CD14-positive monocyte (primary cell): Measurements from ENCODE around the gene CNNM4. TPM values are rescaled to one million over a fixed set of nuclear protein-coding genes. Genes with fewer than 3 reads are reported as not detected.
A peak's percentile ranks its signal among the peaks of the same experiment; 100 is the strongest.

Experiments
- DNase-seq, 3 donors: peaks; one replicate each; pipeline ENCODE4 v3.0.0-alpha.2; 2011 to 2022
- H2AFZ ChIP-seq: 2 replicates; pipeline ENCODE4 v1.6.0; 2012; ENCODE audit warnings: mild to moderate bottlenecking, low read depth, low read length, inconsistent platforms; ENCODE audit not compliant: insufficient read depth, poor library complexity, severe bottlenecking
- H3K27ac ChIP-seq, 2 donors: 1 replicate in 1 of 2; 2 replicates in 1 of 2; pipeline ENCODE4 v1.5.1; 2012 to 2013; ENCODE audit warnings: low read length in 2 of 2, control low read depth in 1 of 2, inconsistent platforms in 1 of 2, low read depth in 1 of 2, mild to moderate bottlenecking in 1 of 2
- H3K27me3 ChIP-seq, 2 donors: one replicate each; pipeline versions ENCODE4 v1.6.0 to v1.6.1; 2011 to 2013; ENCODE audit warnings: low read length in 2 of 2; ENCODE audit not compliant: control insufficient read depth in 2 of 2, insufficient read depth in 2 of 2
- H3K36me3 ChIP-seq, 2 donors: replicated peaks in 1 of 2; 1 replicate in 1 of 2; 2 replicates in 1 of 2; pipeline versions ENCODE4 v1.5.1 to v1.6.1; 2012 to 2013; ENCODE audit warnings: low read length in 2 of 2, control low read depth in 1 of 2, inconsistent platforms in 1 of 2, mild to moderate bottlenecking in 1 of 2; ENCODE audit not compliant: insufficient read depth in 2 of 2, control insufficient read depth in 1 of 2
- H3K4me1 ChIP-seq, 2 donors: 1 replicate in 1 of 2; 2 replicates in 1 of 2; pipeline versions ENCODE4 v1.5.1 to v1.6.1; 2012 to 2013; ENCODE audit warnings: low read length in 2 of 2, control low read depth in 1 of 2, inconsistent platforms in 1 of 2, mild to moderate bottlenecking in 1 of 2, moderate library complexity in 1 of 2; ENCODE audit not compliant: insufficient read depth in 2 of 2, control insufficient read depth in 1 of 2
- H3K4me2 ChIP-seq: replicated peaks from 2 replicates; pipeline ENCODE3; 2012; ENCODE audit warnings: low read length, moderate library complexity, mild to moderate bottlenecking; ENCODE audit not compliant: poor library complexity, severe bottlenecking; ENCODE audit errors: extremely low read depth
- H3K4me3 ChIP-seq, 3 experiments: fragments of 200-600 bp in 1 of 3; sonication (generic) in 1 of 3; replicated peaks in 1 of 3; 1 replicate in 2 of 3; 2 replicates in 1 of 3; pipeline ENCODE4 v1.5.1; 2011 to 2013; ENCODE audit warnings: low read length in 3 of 3, mild to moderate bottlenecking in 3 of 3, control low read depth in 2 of 3, low read depth in 2 of 3, inconsistent platforms in 1 of 3, moderate library complexity in 1 of 3
- H3K79me2 ChIP-seq: 2 replicates; pipeline ENCODE4 v1.6.0; 2012; ENCODE audit warnings: mild to moderate bottlenecking, control low read depth, inconsistent platforms, low read length, moderate library complexity; ENCODE audit not compliant: insufficient read depth
- H3K9ac ChIP-seq: 2 replicates; pipeline ENCODE4 v1.6.0; 2017; ENCODE audit warnings: low read length, mild to moderate bottlenecking; ENCODE audit not compliant: insufficient read depth, poor library complexity, severe bottlenecking
- H3K9me3 ChIP-seq, 2 donors: replicated peaks in 1 of 2; 1 replicate in 1 of 2; 2 replicates in 1 of 2; pipeline versions ENCODE4 v1.5.1 to v1.6.1; 2012 to 2013; ENCODE audit warnings: low read length in 2 of 2, control low read depth in 1 of 2; ENCODE audit not compliant: control insufficient read depth in 1 of 2, insufficient read depth in 1 of 2
- H4K20me1 ChIP-seq: 2 replicates; pipeline ENCODE4 v1.6.0; 2012; ENCODE audit warnings: mild to moderate bottlenecking, low read length, control low read depth, moderate library complexity; ENCODE audit not compliant: insufficient read depth
- H3K27ac Mint-ChIP-seq, 7 donors: one replicate each; pipeline ENCODE4 v1.8.0; 2020; ENCODE audit warnings: mild to moderate bottlenecking in 7 of 7, mixed read lengths in 7 of 7, moderate library complexity in 6 of 7, inconsistent platforms in 2 of 7
- H3K27me3 Mint-ChIP-seq, 3 donors: one replicate each; pipeline ENCODE4 v1.8.0; 2021 to 2022; ENCODE audit warnings: low read depth in 3 of 3, mild to moderate bottlenecking in 3 of 3, mixed read lengths in 3 of 3, moderate library complexity in 3 of 3, inconsistent platforms in 1 of 3
- H3K36me3 Mint-ChIP-seq, 2 donors: one replicate each; pipeline ENCODE4 v1.8.0; 2020; ENCODE audit warnings: mixed read lengths in 2 of 2, inconsistent platforms in 1 of 2, mild to moderate bottlenecking in 1 of 2
- H3K4me1 Mint-ChIP-seq: one replicate; pipeline ENCODE4 v1.8.0; 2020; ENCODE audit warnings: mild to moderate bottlenecking, mixed read lengths
- H3K4me3 Mint-ChIP-seq, 2 donors: one replicate each; pipeline ENCODE4 v1.8.0; 2020; ENCODE audit warnings: mild to moderate bottlenecking in 2 of 2, mixed read lengths in 2 of 2, moderate library complexity in 1 of 2
- H3K9me3 Mint-ChIP-seq, 7 donors: one replicate each; pipeline ENCODE4 v1.8.0; 2020 to 2022; ENCODE audit warnings: mixed read lengths in 7 of 7, mild to moderate bottlenecking in 6 of 7, moderate library complexity in 6 of 7, inconsistent platforms in 2 of 7
- CTCF ChIP-seq: fragments of 200-600 bp; IDR thresholded peaks from one replicate; pipeline ENCODE4 v1.8.0; 2022; ENCODE audit warnings: antibody characterized with exemption, mild to moderate bottlenecking
- WGBS: methylation state at CpG from one replicate; pipeline ENCODE4 v1.1.5; 2013; ENCODE audit warnings: missing lambda C conversion rate; ENCODE audit not compliant: insufficient coverage; 5-methylcytosine and 5-hydroxymethylcytosine counted together
- intact Hi-C, 2 donors: fragments of 100-400 bp; cut with micrococcal nuclease; formaldehyde crosslinking; loops; one replicate each; pipeline versions ENCODE4 v1.15.0 to v1.15.1; 2023
- polyA plus RNA-seq, 3 donors: library from polyadenylated mRNA; depleted of rRNA in 1 of 3; unstranded in 2 of 3; stranded (reverse) in 1 of 3; fragments of 300-500 nt in 2 of 3; fragments of >200 nt in 1 of 3; fragmentation: Illumina TruSeq in 2 of 3; gene quantifications; 1 replicate in 2 of 3; 2 replicates in 1 of 3; pipeline ENCODE4 v1.2.3, GENCODE V29; 2012 to 2021

Gene CNNM4
- polyA plus RNA-seq, 3 donors, result 2.3 to 8.3 (median 2.6) TPM

DNA sequence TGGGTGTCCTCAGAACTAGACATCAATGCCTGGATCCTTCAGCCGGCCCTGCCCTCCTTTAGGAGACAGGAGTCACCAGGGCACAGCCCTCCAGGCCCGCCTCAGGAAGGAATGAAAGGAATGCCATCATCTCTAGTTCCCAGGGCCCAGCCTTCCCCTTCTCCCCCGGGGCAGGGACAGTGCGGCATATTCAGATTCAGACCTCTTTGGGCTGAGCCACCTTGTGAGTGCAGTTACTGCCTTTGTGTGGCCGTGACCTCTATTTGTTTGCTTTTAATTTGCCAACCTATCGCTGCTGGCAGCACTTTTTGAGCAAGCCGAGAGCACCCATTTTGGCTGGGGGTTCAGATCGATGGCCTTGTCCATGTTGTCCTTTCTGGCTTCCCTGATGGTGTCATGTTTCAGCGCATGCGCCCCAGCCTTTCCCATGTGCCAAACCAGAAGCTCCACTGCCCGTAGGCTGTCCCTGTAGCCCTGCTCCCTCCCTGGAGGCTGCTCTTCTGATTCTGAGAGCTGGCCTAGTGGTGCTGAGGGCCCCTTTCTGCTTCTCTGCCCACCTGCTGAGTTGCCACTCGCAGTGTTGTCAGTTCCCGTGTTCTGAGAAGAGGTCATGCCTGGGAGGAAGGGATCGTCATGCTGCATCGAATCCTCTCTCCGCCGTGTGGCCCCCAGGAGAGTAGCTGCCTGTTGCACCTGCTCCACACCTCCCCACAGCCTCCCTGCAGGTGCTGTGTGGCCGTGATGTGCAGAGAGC, 72.2 kb downstream of the CNNM4 start:
- Histone ChIP-seq H3K4me2 (no peak overlapping the region), H3K9ac (no peak overlapping the region), H3K36me3 (peaks cover 63 to 74% of the 10 kb centered on the region in 2 donors), H3K4me1 (no peaks in the 10 kb centered on the region), H3K27me3 (no peaks in the 10 kb centered on the region), H2AFZ (no peak overlapping the region), H3K4me3 (no peak overlapping the region), H3K9me3 (no peaks in the 10 kb centered on the region), H4K20me1 (no peaks in the 10 kb centered on the region), H3K79me2 (no peaks in the 10 kb centered on the region), H3K27ac (no peak overlapping the region)
- Mint-ChIP-seq H3K27ac (peak overlapping the region in 2 of 7 donors; percentile 59 to 89), H3K27me3 (peaks cover 0 to 2% (median 1%) of the 10 kb centered on the region in 3 donors), H3K4me3 (no peak overlapping the region), H3K4me1 (no peaks in the 10 kb centered on the region), H3K36me3 (peaks cover 69 to 83% of the 10 kb centered on the region in 2 donors), H3K9me3 (no peaks in the 10 kb centered on the region)
- 97% methylated on average over 11 of the region's 18 CpGs for WGBS
- intact Hi-C loops, result no loop called here
- no peak for DNase-seq
- TF ChIP-seq CTCF, result no peak

- no peaks in the 10 kb centered on the region for H3K79me2 ChIP-seq
- H3K9ac ChIP-seq, result no peak overlapping the region
- H4K20me1 ChIP-seq, result no peaks in the 10 kb centered on the region
- H3K36me3 Mint-ChIP-seq, result peaks cover 45 to 54% of the 10 kb centered on the region in 2 donors
- no peak overlapping the region for H3K4me3 Mint-ChIP-seq
- no peak for DNase-seq
- H3K4me1 Mint-ChIP-seq, result peaks cover 13% of the 10 kb centered on the region
- intact Hi-C loops, result no loop called here
- no peaks in the 10 kb centered on the region for H3K27me3 ChIP-seq
- no peak overlapping the region for H3K4me3 ChIP-seq
- no peak overlapping the region for H3K27ac Mint-ChIP-seq
- H3K4me2 ChIP-seq, result no peak overlapping the region
- peaks cover 34 to 50% of the 10 kb centered on the region in 2 donors for H3K36me3 ChIP-seq
- no CpG with 5 or more reads among the region's 4 CpGs for WGBS
- H3K9me3 Mint-ChIP-seq, result no peaks in the 10 kb centered on the region
- H2AFZ ChIP-seq, result no peak overlapping the region
- TF ChIP-seq CTCF, result no peak
- H3K27ac ChIP-seq, result no peak overlapping the region
- H3K27me3 Mint-ChIP-seq, result peaks cover 0 to 2% (median 1%) of the 10 kb centered on the region in 3 donors
- no peaks in the 10 kb centered on the region for H3K9me3 ChIP-seq
- peaks cover 6 to 12% of the 10 kb centered on the region in 2 donors for H3K4me1 ChIP-seq
Measured at GRCh38 chr2:96835830-96836229, 75.1 kb downstream of the CNNM4 start.
